ENCODE data around the gene FOXL1. TPM values are rescaled to one million over a fixed set of nuclear protein-coding genes. Genes with fewer than 3 reads are reported as not detected.

Gene FOXL1
- polyA plus RNA-seq (2011; rRNA removed) (4.3 and 4.9 TPM in 2 replicates), polyA minus RNA-seq (2011; rRNA and poly(A)+ RNA removed) (2.4 and 2.8 TPM in 2 replicates)

- POLR2A ChIA-PET = interaction anchor here (1.1 kb wide), 1 partner anchor 16 kb away, joined by 4 read pairs; no protein-coding TSS in a partner anchor
- Histone ChIP-seq H3K36me3 (ENCODE audit: control insufficient read depth, insufficient read depth, low read length) (no peaks in the 10 kb centered on the region), H3K27me3 (ENCODE audit: control insufficient read depth, insufficient read depth, low read length) (no peaks in the 10 kb centered on the region), H3K4me3 (ENCODE audit: low read depth, low read length) (peak within 1 kb of the TSS; percentile 43)
- CTCF ChIA-PET = interaction anchor here (1.0 to 3.1 kb wide), 7 partner anchors 8 to 484 kb away, joined by 3 to 16 read pairs (median 4); no protein-coding TSS in a partner anchor
- DNase-seq (ENCODE audit: low read depth) = no peak
- no peak for TF ChIP-seq CTCF (IDR thresholded peaks at IDR 0.05; ENCODE audit: insufficient read depth, low read depth, low read length)
These were observed at the start of gene FOXL1 for GRCh38 chr16:86578061-86578599. TSS of gene FOXL1 (plus strand) at chr16:86578549. CDS start at chr16:86578724, 175 bp downstream.

DNA sequence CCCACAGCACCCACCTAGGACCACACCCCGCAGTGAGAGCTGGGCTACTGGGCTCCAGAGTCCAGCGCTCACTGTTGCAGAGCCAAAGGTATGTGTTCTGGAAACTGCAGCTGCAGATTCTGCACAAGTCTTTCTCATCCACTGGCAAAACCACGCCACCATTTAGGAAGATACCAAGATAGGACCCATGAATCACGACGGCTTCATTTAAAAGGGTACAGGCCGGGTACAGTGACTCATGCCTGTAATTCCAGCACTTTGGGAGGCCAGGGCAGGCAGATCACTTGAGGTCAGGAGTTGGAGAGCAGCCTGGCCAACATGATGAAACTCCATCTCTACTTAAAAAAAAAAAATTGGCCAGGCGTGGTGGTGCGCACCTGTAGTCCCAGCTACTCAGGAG lies 49.2 kb upstream of the FOXL1 start:
- ChIA-PET CTCF (interaction anchor here (0.6 to 3.5 kb wide), 6 partner anchors 8 to 483 kb away, joined by 3 to 18 read pairs (median 4); no protein-coding TSS in a partner anchor), POLR2A (no interaction called here)
- TF ChIP-seq CTCF (IDR thresholded peaks at IDR 0.05; ENCODE audit: insufficient read depth, low read depth, low read length) = no peak
- peaks cover 1% of the 10 kb centered on the region; the same call in 1 of the 2 replicates for H3K36me3 ChIP-seq (ENCODE audit: control insufficient read depth, insufficient read depth, low read length)
- peaks cover 3% of the 10 kb centered on the region; the same call in 1 of the 2 replicates for H3K27me3 ChIP-seq (ENCODE audit: control insufficient read depth, insufficient read depth, low read length)
- H3K4me3 ChIP-seq (ENCODE audit: low read depth, low read length) = no peak overlapping the region
- no peak for DNase-seq (ENCODE audit: low read depth)

- CTCF ChIA-PET = interaction anchor here (0.7 to 0.8 kb wide), 2 partner anchors 12 to 457 kb away, joined by 3 read pairs; no protein-coding TSS in a partner anchor
- H3K4me3 ChIP-seq (ENCODE audit: low read depth, low read length) = no peak overlapping the region
- H3K36me3 ChIP-seq (ENCODE audit: control insufficient read depth, insufficient read depth, low read length) = peaks cover 1% of the 10 kb centered on the region; the same call in 1 of the 2 replicates
- no peaks in the 10 kb centered on the region for H3K27me3 ChIP-seq (ENCODE audit: control insufficient read depth, insufficient read depth, low read length)
- POLR2A ChIA-PET = no interaction called here
- no peak for DNase-seq (ENCODE audit: low read depth)
- no peak for TF ChIP-seq CTCF (IDR thresholded peaks at IDR 0.05; ENCODE audit: insufficient read depth, low read depth, low read length)
These were observed 47.8 kb upstream of the FOXL1 start for GRCh38 chr16:86530251-86531190.

- ChIA-PET CTCF (interaction anchor here (0.7 to 0.8 kb wide), 2 partner anchors 13 to 458 kb away, joined by 3 read pairs; no protein-coding TSS in a partner anchor), POLR2A (no interaction called here)
- Histone ChIP-seq H3K4me3 (ENCODE audit: low read depth, low read length) (no peak overlapping the region), H3K27me3 (ENCODE audit: control insufficient read depth, insufficient read depth, low read length) (no peaks in the 10 kb centered on the region), H3K36me3 (ENCODE audit: control insufficient read depth, insufficient read depth, low read length) (peaks cover 3% of the 10 kb centered on the region)
- DNase-seq (ENCODE audit: low read depth) = no peak
- no peak for TF ChIP-seq CTCF (IDR thresholded peaks at IDR 0.05; ENCODE audit: insufficient read depth, low read depth, low read length)
These were observed 47.2 kb upstream of the FOXL1 start for GRCh38 chr16:86531191-86531545.

Data from BJ (cell line).